Measurements from ENCODE around the gene HMGCLL1.

Gene HMGCLL1

DNA sequence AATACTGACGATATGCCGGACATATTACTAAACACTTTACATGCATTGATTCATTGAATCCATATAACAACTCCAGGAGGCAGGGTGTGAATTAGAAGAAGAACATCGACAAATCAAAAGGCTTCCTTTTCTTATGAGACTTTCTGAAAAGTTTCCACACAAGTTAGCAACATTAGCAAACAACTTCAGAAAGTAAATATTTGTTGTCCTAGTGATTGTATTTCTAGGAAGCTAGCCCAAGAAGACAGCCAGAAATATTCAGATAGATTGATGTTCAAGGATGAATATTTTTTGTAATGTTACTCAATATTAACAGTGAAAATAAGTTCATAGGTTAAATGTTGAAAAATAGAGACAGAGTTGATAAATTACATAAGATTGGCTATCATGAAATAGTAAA is 131.1 kb downstream of the HMGCLL1 start:
- no peak overlapping the region for H3K4me2 ChIP-seq (ENCODE audit: low read depth, low read length, poor library complexity, severe bottlenecking)
- no peak overlapping the region for H3K9ac ChIP-seq (ENCODE audit: low read depth, low read length, poor library complexity, severe bottlenecking)
- H3K79me2 ChIP-seq (ENCODE audit: insufficient read depth, low read length) = no peaks in the 10 kb centered on the region
- H4K20me1 ChIP-seq (ENCODE audit: insufficient read depth, low read length, poor library complexity, severe bottlenecking) = no peaks in the 10 kb centered on the region
- no peaks in the 10 kb centered on the region for H3K4me1 ChIP-seq (ENCODE audit: insufficient read depth, low read length, poor library complexity, severe bottlenecking)
- no peak for TF ChIP-seq EZH2phosphoT487 (IDR thresholded peaks at IDR 0.05; ENCODE audit: borderline replicate concordance)
- TF ChIP-seq, protein P1, sequence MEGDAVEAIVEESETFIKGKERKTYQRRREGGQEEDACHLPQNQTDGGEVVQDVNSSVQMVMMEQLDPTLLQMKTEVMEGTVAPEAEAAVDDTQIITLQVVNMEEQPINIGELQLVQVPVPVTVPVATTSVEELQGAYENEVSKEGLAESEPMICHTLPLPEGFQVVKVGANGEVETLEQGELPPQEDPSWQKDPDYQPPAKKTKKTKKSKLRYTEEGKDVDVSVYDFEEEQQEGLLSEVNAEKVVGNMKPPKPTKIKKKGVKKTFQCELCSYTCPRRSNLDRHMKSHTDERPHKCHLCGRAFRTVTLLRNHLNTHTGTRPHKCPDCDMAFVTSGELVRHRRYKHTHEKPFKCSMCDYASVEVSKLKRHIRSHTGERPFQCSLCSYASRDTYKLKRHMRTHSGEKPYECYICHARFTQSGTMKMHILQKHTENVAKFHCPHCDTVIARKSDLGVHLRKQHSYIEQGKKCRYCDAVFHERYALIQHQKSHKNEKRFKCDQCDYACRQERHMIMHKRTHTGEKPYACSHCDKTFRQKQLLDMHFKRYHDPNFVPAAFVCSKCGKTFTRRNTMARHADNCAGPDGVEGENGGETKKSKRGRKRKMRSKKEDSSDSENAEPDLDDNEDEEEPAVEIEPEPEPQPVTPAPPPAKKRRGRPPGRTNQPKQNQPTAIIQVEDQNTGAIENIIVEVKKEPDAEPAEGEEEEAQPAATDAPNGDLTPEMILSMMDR (conservative IDR thresholded peaks at IDR 0.05; ENCODE audit: low read length) = no peak
- no peaks in the 10 kb centered on the region for H3K36me3 ChIP-seq (ENCODE audit: insufficient read depth, low read length)
- no peaks in the 10 kb centered on the region for H3K9me3 ChIP-seq (ENCODE audit: insufficient read depth, low read depth, low read length)
- H3K27me3 ChIP-seq (ENCODE audit: insufficient read depth, low read length, poor library complexity, severe bottlenecking) = no peaks in the 10 kb centered on the region
- no peaks in the 10 kb centered on the region for H3F3A ChIP-seq (ENCODE audit: low read depth)
- no peaks in the 10 kb centered on the region for H3K9me2 ChIP-seq (replicated peaks; ENCODE audit: low read depth, low read length)
- no peak overlapping the region for H2AFZ ChIP-seq (ENCODE audit: low read length)
- H3K4me3 ChIP-seq (ENCODE audit: low read length, poor library complexity, severe bottlenecking) = no peak overlapping the region

DNA sequence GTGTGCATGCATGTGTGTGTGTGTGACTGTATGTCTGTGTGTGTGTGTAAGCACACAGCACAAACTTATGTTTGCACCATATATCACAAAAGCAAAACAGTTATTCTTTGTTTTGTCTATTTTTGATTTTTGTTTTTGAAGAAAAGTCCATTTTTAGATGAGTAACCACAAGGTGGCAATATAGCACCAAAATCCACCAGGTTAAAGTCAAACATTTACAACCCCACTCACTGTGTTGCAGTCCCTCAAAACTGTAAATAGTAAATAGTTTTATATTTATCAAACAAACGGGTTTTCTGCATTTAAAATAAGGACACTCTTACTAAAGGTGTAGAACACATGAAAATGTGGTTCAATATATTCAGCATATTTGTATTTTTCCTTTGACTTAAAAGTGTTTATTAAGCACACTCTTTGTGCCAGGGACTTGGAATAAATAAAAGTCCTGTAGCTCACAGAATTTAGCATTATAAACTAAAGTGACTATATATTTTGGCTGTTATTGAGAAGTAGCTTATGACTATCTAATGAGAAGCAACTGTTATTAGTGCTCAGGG is 133.3 kb downstream of the HMGCLL1 start:
- no peak for TF ChIP-seq EZH2phosphoT487 (IDR thresholded peaks at IDR 0.05; ENCODE audit: borderline replicate concordance)
- TF ChIP-seq, protein P1 (conservative IDR thresholded peaks at IDR 0.05; ENCODE audit: low read length) = peak; percentile 78

DNA sequence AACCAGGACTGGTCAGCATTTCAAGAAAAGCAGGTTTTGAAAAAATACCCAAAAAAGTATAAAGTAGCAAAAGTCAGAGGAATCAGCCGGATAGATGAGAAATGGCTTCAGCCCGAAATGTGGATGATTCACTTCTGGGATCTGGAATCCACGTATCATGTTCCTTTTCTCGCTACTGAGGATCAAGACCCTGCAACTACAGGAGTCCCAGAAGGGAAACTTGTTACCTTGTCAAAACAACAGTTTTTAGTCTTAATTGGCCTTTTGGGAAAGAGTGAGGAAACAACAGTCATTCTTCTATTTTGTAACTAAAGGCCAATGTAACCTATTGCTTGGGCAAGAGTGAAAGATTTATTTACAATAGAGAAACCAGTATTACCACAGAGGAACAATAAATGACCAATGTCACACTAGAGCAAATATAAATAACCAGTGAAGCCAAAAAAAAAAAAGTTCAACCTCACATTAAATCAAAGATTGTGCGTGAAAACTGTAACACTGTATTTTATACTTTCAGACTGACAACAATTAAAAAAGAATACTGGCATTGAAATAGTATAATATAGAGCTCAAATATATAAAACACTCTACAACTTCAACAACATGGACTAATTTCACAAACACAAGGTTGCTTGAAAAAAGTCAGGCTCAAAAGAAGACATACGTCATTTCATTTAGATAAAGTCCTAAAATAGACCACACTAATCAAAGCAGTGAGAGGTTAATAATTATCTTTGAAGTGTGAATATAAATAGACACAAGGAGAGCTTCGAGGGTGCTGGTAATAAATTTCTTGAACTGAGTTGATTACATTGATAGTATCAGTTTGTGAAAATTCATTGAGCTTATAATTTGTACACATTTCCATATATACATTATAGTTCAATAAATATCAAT is 135.5 kb downstream of the HMGCLL1 start:
- Histone ChIP-seq H3K9me3 (ENCODE audit: insufficient read depth, low read depth, low read length) (no peaks in the 10 kb centered on the region), H3K4me1 (ENCODE audit: insufficient read depth, low read length, poor library complexity, severe bottlenecking) (no peaks in the 10 kb centered on the region), H3K9me2 (replicated peaks; ENCODE audit: low read depth, low read length) (no peaks in the 10 kb centered on the region), H3F3A (ENCODE audit: low read depth) (no peaks in the 10 kb centered on the region), H4K20me1 (ENCODE audit: insufficient read depth, low read length, poor library complexity, severe bottlenecking) (no peaks in the 10 kb centered on the region), H3K36me3 (ENCODE audit: insufficient read depth, low read length) (no peaks in the 10 kb centered on the region), H2AFZ (ENCODE audit: low read length) (no peak overlapping the region), H3K79me2 (ENCODE audit: insufficient read depth, low read length) (no peaks in the 10 kb centered on the region), H3K4me3 (ENCODE audit: low read length, poor library complexity, severe bottlenecking) (no peak overlapping the region), H3K27me3 (ENCODE audit: insufficient read depth, low read length, poor library complexity, severe bottlenecking) (no peaks in the 10 kb centered on the region), H3K4me2 (ENCODE audit: low read depth, low read length, poor library complexity, severe bottlenecking) (no peak overlapping the region), H3K9ac (ENCODE audit: low read depth, low read length, poor library complexity, severe bottlenecking) (no peak overlapping the region)
- TF ChIP-seq EZH2phosphoT487 (IDR thresholded peaks at IDR 0.05; ENCODE audit: borderline replicate concordance) = no peak
- TF ChIP-seq, protein P1 (conservative IDR thresholded peaks at IDR 0.05; ENCODE audit: low read length) = no peak

More for the DNA sequence above, 133.3 kb downstream of the HMGCLL1 start:
- no peaks in the 10 kb centered on the region for H3K9me3 ChIP-seq (ENCODE audit: insufficient read depth, low read depth, low read length)
- no peaks in the 10 kb centered on the region for H4K20me1 ChIP-seq (ENCODE audit: insufficient read depth, low read length, poor library complexity, severe bottlenecking)
- H3K9me2 ChIP-seq (replicated peaks; ENCODE audit: low read depth, low read length) = no peaks in the 10 kb centered on the region
- H3K27me3 ChIP-seq (ENCODE audit: insufficient read depth, low read length, poor library complexity, severe bottlenecking) = no peaks in the 10 kb centered on the region
- H3F3A ChIP-seq (ENCODE audit: low read depth) = no peaks in the 10 kb centered on the region
- H3K4me1 ChIP-seq (ENCODE audit: insufficient read depth, low read length, poor library complexity, severe bottlenecking) = no peaks in the 10 kb centered on the region
- no peak overlapping the region for H3K4me3 ChIP-seq (ENCODE audit: low read length, poor library complexity, severe bottlenecking)
- no peaks in the 10 kb centered on the region for H3K79me2 ChIP-seq (ENCODE audit: insufficient read depth, low read length)
- no peak overlapping the region for H2AFZ ChIP-seq (ENCODE audit: low read length)
- H3K9ac ChIP-seq (ENCODE audit: low read depth, low read length, poor library complexity, severe bottlenecking) = no peak overlapping the region
- no peak overlapping the region for H3K4me2 ChIP-seq (ENCODE audit: low read depth, low read length, poor library complexity, severe bottlenecking)
- H3K36me3 ChIP-seq (ENCODE audit: insufficient read depth, low read length) = no peaks in the 10 kb centered on the region

Data from Loucy (cell line).